ENCODE data around the gene STK16.

GRCh38 chr2:219205165-219205538 lies 40.1 kb upstream of the STK16 start:
- TF ChIP-seq CTCF (IDR thresholded peaks at IDR 0.05 in 4 of 5, conservative IDR thresholded peaks at IDR 0.05 in 1 of 5) (no peak), POLR2A (IDR thresholded peaks at IDR 0.05) (no peak)
